ENCODE data around the gene PPAN. TPM values are rescaled to one million over a fixed set of nuclear protein-coding genes. Genes with fewer than 3 reads are reported as not detected.

PPAN gene
- total and polyA plus RNA-seq, 7 donors: 29.3 to 93.4 (median 60.8) TPM

- no peaks in the 10 kb centered on the region for H3K36me3 ChIP-seq (ENCODE audit: insufficient read depth in 1 of 2, low read depth in 1 of 2)
- H3K27me3 ChIP-seq (ENCODE audit: insufficient read depth in 3 of 3, low read length in 2 of 3): no peaks in the 10 kb centered on the region
- H3K4me1 ChIP-seq: no peaks in the 10 kb centered on the region
- H3K27ac ChIP-seq: no peak overlapping the region
- intact Hi-C loops (cut with DNase I): no loop called here
- H3K4me3 ChIP-seq: no peak overlapping the region
- H3K9me3 ChIP-seq: no peaks in the 10 kb centered on the region
- ATAC-seq (no peak), DNase-seq (no peak)
- WGBS, 3 donors: 93 to 95% (median 94%) methylated on average over 7 of the region's 7 CpGs
- TF ChIP-seq CTCF (IDR thresholded peaks at IDR 0.05): no peak
These were observed 18.3 kb downstream of the PPAN start for GRCh38 chr19:10124429-10124828.

- 85 to 93% (median 89%) methylated on average over 4 of the region's 4 CpGs for WGBS, 3 donors
- no peaks in the 10 kb centered on the region for H3K4me1 ChIP-seq
- ATAC-seq: no peak
- no peak overlapping the region for H3K4me3 ChIP-seq
- intact Hi-C loops (cut with DNase I): no loop called here
- no peak for TF ChIP-seq CTCF (IDR thresholded peaks at IDR 0.05)
- H3K27ac ChIP-seq: no peak overlapping the region
- no peaks in the 10 kb centered on the region for H3K9me3 ChIP-seq
- DNase-seq: no peak
- no peaks in the 10 kb centered on the region for H3K36me3 ChIP-seq (ENCODE audit: insufficient read depth in 1 of 2, low read depth in 1 of 2)
- H3K27me3 ChIP-seq (ENCODE audit: insufficient read depth in 3 of 3, low read length in 2 of 3): no peaks in the 10 kb centered on the region
These were observed 20.1 kb downstream of the PPAN start for GRCh38 chr19:10126213-10126639.

GRCh38 chr19:10132905-10133304 lies 26.7 kb downstream of the PPAN start:
- Histone ChIP-seq H3K9me3 (no peaks in the 10 kb centered on the region), H3K4me1 (no peaks in the 10 kb centered on the region), H3K27ac (no peak overlapping the region), H3K36me3 (ENCODE audit: insufficient read depth in 1 of 2, low read depth in 1 of 2) (peaks cover 3 to 61% of the 10 kb centered on the region in 2 donors), H3K27me3 (ENCODE audit: insufficient read depth in 3 of 3, low read length in 2 of 3) (no peaks in the 10 kb centered on the region), H3K4me3 (no peak overlapping the region)
- no peak for DNase-seq
- ATAC-seq: no peak
- intact Hi-C loops (cut with DNase I): no loop called here
- WGBS, 3 donors: 87 to 89% (median 88%) methylated on average over 7 of the region's 7 CpGs
- no peak for TF ChIP-seq CTCF (IDR thresholded peaks at IDR 0.05)

GRCh38 chr19:10133596-10133995 lies 27.4 kb downstream of the PPAN start:
- no peaks in the 10 kb centered on the region for H3K4me1 ChIP-seq
- H3K27me3 ChIP-seq (ENCODE audit: insufficient read depth in 3 of 3, low read length in 2 of 3): no peaks in the 10 kb centered on the region
- intact Hi-C loops (cut with DNase I): no loop called here
- 75 to 82% (median 75%) methylated on average over 11 of the region's 11 CpGs for WGBS, 3 donors
- no peaks in the 10 kb centered on the region for H3K9me3 ChIP-seq
- no peak overlapping the region for H3K4me3 ChIP-seq
- TF ChIP-seq CTCF (IDR thresholded peaks at IDR 0.05): no peak
- ATAC-seq: no peak
- DNase-seq: no peak
- no peak overlapping the region for H3K27ac ChIP-seq
- H3K36me3 ChIP-seq (ENCODE audit: insufficient read depth in 1 of 2, low read depth in 1 of 2): peaks cover 3 to 68% of the 10 kb centered on the region in 2 donors

- H3K27ac ChIP-seq: no peak overlapping the region
- H3K27me3 ChIP-seq (ENCODE audit: insufficient read depth in 3 of 3, low read length in 2 of 3): no peaks in the 10 kb centered on the region
- ATAC-seq (no peak), DNase-seq (no peak)
- no peaks in the 10 kb centered on the region for H3K9me3 ChIP-seq
- 87 to 94% (median 93%) methylated on average over 9 of the region's 9 CpGs for WGBS, 3 donors
- intact Hi-C loops (cut with DNase I): no loop called here
- H3K4me3 ChIP-seq: no peak overlapping the region
- TF ChIP-seq CTCF (IDR thresholded peaks at IDR 0.05): no peak
- no peaks in the 10 kb centered on the region for H3K4me1 ChIP-seq
- H3K36me3 ChIP-seq (ENCODE audit: insufficient read depth in 1 of 2, low read depth in 1 of 2): peaks cover 3 to 70% of the 10 kb centered on the region in 2 donors
These were observed 27.9 kb downstream of the PPAN start for GRCh38 chr19:10134040-10134439.

All from psoas muscle (tissue), 8 donors.